GM12875 (cell line): ENCODE data around the gene STK11.

Experiments
- H3K4me3 ChIP-seq: one replicate; pipeline ENCODE4 v1.5.1; 2011; ENCODE audit warnings: low read depth, low read length, control low read depth
- TF ChIP-seq, protein P1 (sequence below): IDR thresholded peaks from 2 replicates; pipeline ENCODE4 v1.5.1; 2011; ENCODE audit warnings: low read depth, mild to moderate bottlenecking, control low read depth, inconsistent platforms, low read length, moderate library complexity, borderline replicate concordance; ENCODE audit not compliant: insufficient read depth

Gene STK11

DNA sequence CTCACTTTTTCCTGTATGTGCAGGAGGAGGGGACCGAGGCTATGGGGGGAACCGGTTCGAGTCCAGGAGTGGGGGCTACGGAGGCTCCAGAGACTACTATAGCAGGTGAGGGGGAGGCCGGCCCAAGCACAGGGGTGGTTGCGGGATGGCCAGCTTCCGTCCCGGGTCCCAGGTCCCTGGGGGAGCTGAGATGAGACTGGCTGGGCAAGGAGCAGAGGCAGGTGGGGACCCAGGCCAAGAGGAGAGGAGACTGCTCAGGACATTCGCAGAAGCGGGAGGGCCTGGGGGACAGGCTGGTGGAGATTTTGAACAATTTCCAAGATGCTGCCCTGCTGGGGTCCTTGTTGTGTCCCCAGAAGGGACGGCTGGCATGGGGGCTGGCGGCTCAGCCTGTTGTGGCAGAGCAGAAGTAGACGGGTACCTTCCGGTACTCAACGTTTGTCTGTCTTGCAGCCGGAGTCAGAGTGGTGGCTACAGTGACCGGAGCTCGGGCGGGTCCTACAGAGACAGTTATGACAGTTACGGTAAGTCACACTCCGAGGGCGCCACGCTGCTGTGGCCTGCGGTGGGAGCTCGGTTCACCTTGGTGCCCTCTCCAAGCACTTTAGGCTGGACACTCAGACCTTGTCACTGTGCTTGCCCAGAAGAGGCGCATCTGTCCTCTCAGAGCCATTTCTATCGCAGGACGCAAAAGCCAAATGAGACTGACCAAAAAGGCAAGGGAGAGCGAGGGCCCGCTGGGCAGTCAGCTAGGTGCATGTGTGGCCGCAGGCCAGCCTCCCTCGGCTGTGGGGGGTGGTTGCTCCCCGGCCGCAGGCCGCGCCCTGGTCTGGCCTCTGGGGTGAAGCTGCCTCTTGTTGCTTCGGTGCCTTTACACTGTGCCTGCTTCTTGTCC lies 66.2 kb downstream of the STK11 start:
- TF ChIP-seq, protein P1, sequence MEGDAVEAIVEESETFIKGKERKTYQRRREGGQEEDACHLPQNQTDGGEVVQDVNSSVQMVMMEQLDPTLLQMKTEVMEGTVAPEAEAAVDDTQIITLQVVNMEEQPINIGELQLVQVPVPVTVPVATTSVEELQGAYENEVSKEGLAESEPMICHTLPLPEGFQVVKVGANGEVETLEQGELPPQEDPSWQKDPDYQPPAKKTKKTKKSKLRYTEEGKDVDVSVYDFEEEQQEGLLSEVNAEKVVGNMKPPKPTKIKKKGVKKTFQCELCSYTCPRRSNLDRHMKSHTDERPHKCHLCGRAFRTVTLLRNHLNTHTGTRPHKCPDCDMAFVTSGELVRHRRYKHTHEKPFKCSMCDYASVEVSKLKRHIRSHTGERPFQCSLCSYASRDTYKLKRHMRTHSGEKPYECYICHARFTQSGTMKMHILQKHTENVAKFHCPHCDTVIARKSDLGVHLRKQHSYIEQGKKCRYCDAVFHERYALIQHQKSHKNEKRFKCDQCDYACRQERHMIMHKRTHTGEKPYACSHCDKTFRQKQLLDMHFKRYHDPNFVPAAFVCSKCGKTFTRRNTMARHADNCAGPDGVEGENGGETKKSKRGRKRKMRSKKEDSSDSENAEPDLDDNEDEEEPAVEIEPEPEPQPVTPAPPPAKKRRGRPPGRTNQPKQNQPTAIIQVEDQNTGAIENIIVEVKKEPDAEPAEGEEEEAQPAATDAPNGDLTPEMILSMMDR = no peak
- H3K4me3 ChIP-seq = no peak overlapping the region

DNA sequence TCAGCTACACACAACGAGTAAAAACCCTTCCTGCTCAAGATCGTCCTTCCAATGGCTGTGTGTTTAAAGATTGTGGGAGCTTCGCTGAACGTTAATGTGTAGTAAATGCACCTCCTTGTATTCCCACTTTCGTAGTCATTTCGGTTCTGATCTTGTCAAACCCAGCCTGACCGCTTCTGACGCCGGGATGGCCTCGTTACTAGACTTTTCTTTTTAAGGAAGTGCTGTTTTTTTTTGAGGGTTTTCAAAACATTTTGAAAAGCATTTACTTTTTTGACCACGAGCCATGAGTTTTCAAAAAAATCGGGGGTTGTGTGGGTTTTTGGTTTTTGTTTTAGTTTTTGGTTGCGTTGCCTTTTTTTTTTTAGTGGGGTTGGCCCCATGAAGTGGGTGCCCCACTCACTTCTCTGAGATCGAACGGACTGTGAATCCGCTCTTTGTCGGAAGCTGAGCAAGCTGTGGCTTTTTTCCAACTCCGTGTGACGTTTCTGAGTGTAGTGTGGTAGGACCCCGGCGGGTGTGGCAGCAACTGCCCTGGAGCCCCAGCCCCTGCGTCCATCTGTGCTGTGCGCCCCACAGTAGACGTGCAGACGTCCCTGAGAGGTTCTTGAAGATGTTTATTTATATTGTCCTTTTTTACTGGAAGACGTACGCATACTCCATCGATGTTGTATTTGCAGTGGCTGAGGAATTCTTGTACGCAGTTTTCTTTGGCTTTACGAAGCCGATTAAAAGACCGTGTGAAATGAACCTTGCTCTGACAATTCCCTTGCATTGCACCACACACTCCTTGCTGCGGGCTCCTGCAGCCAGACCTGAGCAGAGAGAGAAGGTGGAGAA lies 67.1 kb downstream of the STK11 start:
- TF ChIP-seq, protein P1 = no peak
- H3K4me3 ChIP-seq = no peak overlapping the region

DNA sequence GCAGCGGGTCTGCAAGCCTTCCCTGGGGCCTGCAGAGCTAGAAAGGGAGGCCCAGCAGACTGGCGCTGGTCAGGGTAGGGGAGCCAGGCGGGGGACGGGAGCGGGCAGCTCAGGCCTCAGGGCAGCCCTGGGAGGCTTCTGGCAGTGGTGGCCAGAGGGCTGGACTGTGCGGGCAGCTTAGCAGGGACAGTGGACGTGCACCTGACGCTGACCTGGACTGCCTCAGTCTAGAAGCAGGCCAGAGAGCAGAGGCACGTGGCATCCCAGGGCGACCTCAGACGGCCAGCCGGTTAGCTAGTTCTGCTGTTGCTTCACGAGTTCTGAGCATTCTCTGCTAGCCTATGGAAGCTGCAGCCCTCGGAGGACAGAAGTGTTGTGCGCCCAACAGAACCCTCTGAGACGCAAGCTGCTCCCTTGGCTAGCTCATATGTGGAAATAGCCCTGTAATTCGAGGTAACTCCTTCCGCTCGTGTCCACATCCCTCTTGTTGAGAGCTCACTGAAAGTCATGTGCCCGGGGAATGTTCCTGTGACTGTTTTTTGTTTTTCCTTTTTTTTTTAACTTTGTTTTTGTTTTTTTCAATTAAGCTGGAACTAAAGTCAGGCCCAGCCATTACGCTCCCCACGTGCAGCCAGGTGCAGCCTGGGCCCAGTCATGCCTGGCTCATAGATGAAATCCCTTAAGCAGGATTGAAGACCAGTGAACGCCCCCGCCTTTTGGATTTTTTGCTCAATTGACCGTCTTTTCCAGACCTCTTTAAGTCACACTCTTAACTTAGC lies 67.9 kb downstream of the STK11 start:
- TF ChIP-seq, protein P1 = no peak
- no peak overlapping the region for H3K4me3 ChIP-seq

DNA sequence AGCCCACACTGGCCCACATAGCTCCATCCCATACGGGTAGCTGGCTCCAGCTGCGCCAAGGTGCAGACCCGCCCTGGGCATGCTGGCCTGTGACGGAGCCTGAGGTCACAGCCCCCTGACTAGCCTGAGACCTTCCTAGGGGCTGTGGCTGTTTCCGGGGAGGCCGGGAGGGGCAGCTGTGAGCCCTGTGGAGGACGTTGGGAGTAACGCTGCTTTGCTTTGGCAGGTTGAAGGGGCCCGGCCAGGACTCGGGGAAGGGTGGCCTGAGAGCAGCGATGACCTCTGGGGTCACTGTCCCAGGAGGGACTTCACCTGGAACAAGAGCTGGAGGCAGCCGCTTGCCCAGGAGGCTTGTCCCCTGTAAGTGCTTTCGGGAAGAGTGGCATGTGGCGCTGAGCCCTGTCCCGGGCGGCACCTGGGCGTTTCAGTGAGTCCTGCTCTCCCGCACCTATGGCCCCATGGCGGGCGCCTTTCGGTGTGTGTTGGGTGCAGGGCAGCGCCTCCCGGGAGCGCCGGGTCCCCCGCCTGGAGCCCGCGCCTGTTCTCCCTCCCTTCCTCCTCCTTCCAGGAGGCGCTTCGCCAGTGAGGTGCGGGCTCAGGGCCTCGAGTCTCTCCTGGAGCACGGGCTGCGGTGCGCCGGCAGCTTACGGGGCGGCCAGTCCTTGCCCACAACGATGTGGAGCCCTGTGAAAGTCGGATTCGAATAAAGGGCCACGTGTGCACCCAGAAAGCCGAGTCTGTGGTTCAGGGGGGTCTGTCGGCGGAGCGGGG lies 68.7 kb downstream of the STK11 start:
- TF ChIP-seq, protein P1 = no peak

DNA sequence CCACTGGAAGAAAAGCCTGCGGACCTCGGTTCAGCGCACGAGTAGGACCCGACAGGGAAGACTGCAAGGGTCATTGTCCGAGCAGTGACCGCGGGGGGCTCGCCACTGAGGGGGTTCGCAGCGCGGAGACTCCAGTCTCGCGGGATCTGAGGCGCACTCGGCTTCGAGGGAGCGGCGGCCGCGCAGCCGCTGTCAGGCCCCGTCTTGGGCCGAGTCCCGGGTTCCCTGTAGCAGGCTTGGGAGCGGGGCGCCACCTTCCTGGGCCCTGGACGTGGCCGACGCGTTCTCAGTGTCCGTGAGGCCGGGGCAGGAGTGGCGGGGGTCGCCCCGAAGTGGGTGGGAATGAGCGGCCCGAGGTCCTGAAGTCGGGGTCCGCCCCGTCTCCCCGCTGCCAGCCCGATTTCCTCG lies 69.3 kb downstream of the STK11 start:
- peak overlapping the region; percentile 53 for H3K4me3 ChIP-seq
- TF ChIP-seq, protein P1 = no peak

More for the DNA sequence above, 68.7 kb downstream of the STK11 start:
- peak overlapping the region; percentile 53 for H3K4me3 ChIP-seq
